SIG-M5 treated with dmso at 0.1 percent for 504 hours (cell line): ENCODE results near the gene SYTL4.

Experiments used
- DNase-seq: peaks from one replicate; lab custom pipeline; 2025; ENCODE audit not compliant: unreplicated experiment; lab: John Stamatoyannopoulos, UW

The SYTL4 gene

GRCh38 chrX:100649550-100650356 lies 82.2 kb downstream of the SYTL4 start:
- no peak for DNase-seq

GRCh38 chrX:100648458-100649417 lies 83.2 kb downstream of the SYTL4 start:
- DNase-seq, result no peak

DNA sequence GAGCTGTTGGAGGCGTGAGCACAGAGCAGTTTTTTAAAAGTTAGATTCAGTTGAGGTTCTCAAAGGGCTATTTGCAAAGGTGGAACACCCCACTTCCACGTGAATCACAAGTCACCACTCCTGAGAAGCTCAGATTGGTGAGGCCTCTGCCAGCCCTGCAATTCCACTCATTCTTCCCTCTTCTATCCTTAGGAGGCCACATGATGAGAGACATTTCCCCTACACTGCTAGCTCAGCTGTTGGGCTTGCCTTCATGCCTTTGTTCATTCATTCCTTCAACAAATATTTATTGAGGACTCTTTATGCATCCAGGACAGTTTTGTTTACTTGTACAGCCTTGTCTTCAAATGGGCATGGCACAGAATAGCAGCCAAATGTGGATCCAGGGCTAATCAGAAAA lies 84.2 kb downstream of the SYTL4 start:
- no peak for DNase-seq

- DNase-seq, result no peak
These were observed 84.8 kb downstream of the SYTL4 start for GRCh38 chrX:100647095-100647494.

DNA sequence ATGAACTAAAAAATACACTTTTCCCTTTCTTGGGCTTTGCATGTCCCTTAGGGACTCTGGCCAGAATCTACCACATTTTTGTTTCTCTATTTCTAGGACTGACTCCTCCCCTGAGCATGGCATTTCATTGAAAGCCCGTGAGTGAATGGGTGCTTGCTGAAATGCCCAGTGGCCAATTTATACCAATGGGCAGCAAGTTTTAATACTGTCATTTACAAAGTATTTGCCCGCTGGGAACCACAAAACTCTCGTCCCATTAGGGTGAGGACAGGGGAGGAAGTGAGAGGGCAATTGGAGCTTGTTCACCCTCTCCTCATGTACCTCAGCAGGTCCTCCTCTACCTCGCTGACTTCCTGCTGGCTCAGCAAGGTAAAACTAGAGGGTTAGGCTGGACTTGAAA lies 86.8 kb downstream of the SYTL4 start:
- no peak for DNase-seq

GRCh38 chrX:100643956-100644860 lies 87.7 kb downstream of the SYTL4 start, which contains the start of gene SRPX2:
TSS of gene SRPX2 (plus strand) at chrX:100644199. CDS start at chrX:100646323, 2,124 bp downstream.
- DNase-seq, result peak; percentile 23

DNA sequence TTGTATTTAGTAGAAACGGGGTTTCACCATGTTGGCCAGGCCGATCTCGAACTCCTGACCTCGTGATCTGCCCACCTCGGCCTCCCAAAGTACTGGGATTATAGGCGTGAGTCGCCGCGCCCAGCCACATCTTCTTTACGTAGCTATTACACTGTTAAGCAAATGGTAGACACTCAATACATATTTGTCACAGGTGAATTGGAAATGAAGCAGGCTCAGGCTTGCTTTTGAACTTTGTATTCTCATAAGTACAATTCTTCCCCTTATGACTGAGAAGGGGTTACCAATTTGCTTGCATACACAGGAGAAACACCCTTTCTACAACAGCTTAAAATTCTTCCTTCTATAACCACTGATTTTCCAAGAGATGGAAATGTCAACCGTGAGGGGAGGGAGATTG lies 88.7 kb downstream of the SYTL4 start:
- no peak for DNase-seq

- no peak for DNase-seq
These were observed 89.6 kb downstream of the SYTL4 start for GRCh38 chrX:100642290-100642689.

GRCh38 chrX:100636321-100636991 lies 95.5 kb downstream of the SYTL4 start, which contains the start of gene TSPAN6:
TSS of gene TSPAN6 (minus strand) at chrX:100636806. CDS start at chrX:100636694, 112 bp downstream.
- DNase-seq, result peak; percentile 21

DNA sequence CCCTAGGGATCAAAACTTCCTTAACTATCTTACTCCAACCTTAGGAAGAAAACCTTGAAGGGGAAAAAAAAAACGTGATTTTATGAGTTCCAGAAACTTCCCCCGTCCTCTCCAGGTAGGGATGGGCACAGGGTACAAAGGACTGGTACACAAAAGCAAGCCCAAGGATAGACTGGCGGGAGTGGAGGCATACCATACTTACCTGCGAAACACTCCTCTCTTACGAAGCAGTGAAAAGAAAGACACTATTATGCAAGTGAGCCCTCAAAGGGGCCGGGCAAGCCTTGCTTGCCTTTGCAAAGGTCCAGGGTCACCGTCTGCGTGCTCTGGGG lies 96.0 kb downstream of the SYTL4 start:
- DNase-seq, result no peak

DNA sequence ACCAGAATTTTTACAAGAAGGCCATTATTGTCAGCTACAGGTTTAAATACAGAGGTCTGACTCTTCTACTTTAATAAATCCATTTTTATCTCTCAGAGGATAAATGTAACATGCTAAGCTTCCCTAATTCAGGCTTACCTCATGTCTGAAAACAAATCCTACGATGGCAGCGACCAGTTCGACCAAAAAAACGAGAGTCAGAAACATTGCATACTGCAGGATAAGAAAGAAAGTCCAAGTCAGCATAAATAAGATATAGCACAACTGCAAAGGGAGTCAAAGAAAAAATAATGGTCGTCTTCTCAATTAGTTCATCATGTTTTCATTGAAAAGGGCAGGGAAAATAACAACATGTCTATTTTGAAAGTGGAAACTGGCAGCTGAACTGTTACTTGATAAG lies 96.9 kb downstream of the SYTL4 start:
- DNase-seq, result no peak

DNA sequence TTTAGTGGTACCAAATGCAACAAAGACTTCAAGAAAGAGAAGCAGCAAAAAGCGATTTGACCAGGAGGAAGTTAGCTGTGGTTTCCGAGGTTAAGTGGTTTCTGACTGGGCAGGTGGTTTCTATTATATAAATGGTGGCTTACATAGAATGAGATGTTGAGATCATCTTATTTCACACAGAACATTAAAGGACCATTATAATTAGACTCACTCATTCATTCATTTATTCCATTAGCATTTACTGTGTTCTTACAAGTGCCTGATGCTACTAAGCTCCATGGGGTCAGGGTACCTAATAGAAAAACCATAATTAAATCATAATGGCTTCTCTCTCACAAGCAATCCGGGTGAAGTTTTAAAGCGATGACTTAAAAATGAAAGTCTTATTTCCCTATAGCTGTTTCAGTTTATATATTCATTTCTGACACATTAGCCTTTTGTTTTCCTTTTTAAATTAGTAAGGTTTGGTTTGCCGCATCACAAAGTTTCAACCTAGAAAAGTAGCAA lies 105.9 kb downstream of the SYTL4 start:
- no peak for DNase-seq
